IPS-20b (cell line): Measurements from ENCODE around the gene FOXJ2.

ENCODE experiments used
- H3K27ac ChIP-seq: one replicate; pipeline ENCODE4 v1.5.1; 2013; ENCODE audit warnings: low read length
- H3K27me3 ChIP-seq: 2 replicates; pipeline ENCODE4 v1.6.1; 2013; ENCODE audit warnings: mild to moderate bottlenecking, low read length, inconsistent platforms; ENCODE audit not compliant: insufficient read depth
- H3K36me3 ChIP-seq: 2 replicates; pipeline ENCODE4 v1.6.1; 2013; ENCODE audit warnings: low read depth, mild to moderate bottlenecking, inconsistent platforms, low read length, moderate library complexity; ENCODE audit not compliant: insufficient read depth
- H3K4me1 ChIP-seq: 2 replicates; pipeline ENCODE4 v1.6.1; 2013; ENCODE audit warnings: mild to moderate bottlenecking, control low read depth, inconsistent platforms, low read length, moderate library complexity; ENCODE audit not compliant: insufficient read depth
- H3K4me3 ChIP-seq: 2 replicates; pipeline ENCODE4 v1.5.1; 2013; ENCODE audit warnings: mild to moderate bottlenecking, low read length, inconsistent platforms
- H3K9ac ChIP-seq: 2 replicates; pipeline ENCODE4 v1.6.1; 2013; ENCODE audit warnings: low read depth, mild to moderate bottlenecking, inconsistent platforms, low read length, moderate library complexity
- H3K9me3 ChIP-seq: 2 replicates; pipeline ENCODE4 v1.6.1; 2013; ENCODE audit warnings: mild to moderate bottlenecking, low read depth, low read length, inconsistent platforms; ENCODE audit not compliant: insufficient read depth

FOXJ2 gene

DNA sequence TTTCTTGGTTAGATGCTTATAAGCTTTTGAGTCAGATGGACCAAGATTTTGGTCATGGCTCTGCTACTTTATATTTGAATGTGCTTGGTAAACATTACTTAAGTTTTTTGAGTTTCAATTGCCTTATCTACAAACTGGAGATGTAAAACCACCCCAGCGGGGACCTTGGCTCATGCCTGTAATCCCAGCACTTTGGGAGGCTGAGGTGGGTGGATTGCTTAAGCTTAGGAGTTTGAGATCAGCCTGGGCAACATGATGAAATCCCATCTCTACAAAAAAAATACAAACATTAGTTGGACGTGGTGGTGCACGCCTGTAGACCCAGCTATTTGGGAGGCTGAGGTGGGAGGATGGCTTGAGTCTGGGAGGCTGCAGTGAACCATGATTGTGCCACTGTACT is 60.8 kb downstream of the FOXJ2 start:
- Histone ChIP-seq H3K27ac (no peak overlapping the region), H3K4me3 (no peak overlapping the region), H3K9me3 (no peaks in the 10 kb centered on the region), H3K36me3 (peaks cover 72% of the 10 kb centered on the region), H3K4me1 (no peaks in the 10 kb centered on the region), H3K27me3 (no peaks in the 10 kb centered on the region), H3K9ac (no peak overlapping the region)

DNA sequence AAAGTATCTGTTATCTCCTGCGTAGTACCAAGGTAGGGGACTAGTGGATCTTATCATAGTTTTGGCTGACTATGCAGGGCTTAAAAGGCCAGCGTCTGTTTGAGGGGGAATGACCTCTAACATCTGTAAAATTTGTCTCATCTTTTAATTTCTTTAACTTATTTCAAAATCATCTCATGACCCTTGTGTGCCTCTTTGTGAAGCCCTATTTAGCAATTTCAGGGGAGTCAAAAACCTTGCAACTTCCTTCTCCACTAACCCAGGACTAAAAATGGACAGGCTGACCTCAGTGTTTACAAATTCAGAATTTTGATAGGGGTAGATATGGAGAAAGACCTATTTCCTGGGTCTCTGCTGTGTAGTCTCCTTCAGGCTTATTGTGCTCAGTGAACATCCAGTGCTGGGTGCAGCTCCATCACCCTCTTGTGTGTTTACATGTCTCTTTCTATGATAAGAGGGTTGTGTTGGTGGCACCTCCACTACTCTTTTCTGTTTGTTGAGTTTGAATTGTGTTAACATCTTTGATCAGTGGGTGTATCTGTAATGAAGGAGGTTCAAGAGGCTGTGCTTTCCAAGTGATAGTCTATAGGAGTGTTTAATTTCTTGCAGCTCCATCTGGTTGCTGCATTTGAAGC is 63.9 kb downstream of the FOXJ2 start:
- H3K9ac ChIP-seq = no peak overlapping the region
- no peaks in the 10 kb centered on the region for H3K27me3 ChIP-seq
- H3K36me3 ChIP-seq = peaks cover 56% of the 10 kb centered on the region
- no peaks in the 10 kb centered on the region for H3K9me3 ChIP-seq
- no peak overlapping the region for H3K4me3 ChIP-seq
- no peaks in the 10 kb centered on the region for H3K4me1 ChIP-seq
- no peak overlapping the region for H3K27ac ChIP-seq

DNA sequence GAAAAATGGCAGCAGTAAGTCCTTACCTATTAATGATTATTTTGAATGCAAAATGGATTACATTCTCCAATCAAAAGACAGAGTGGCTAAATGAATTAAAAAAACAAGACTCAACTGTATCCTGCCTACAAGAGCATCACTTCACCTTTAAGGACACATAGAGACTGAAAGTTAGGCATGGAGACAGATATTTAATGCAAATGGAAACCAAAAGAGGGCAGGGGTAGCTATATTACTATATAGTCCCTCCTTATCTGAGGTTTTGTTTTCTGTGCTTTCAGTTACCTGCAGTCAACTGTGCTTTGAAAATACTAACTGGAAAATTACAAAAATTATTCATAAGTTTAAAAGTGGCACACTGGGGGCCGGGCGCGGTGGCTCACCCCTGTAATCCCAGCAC is 66.7 kb downstream of the FOXJ2 start:
- H3K4me1 ChIP-seq = no peaks in the 10 kb centered on the region
- H3K27ac ChIP-seq = no peak overlapping the region
- no peak overlapping the region for H3K9ac ChIP-seq
- no peaks in the 10 kb centered on the region for H3K27me3 ChIP-seq
- no peak overlapping the region for H3K4me3 ChIP-seq
- peaks cover 29% of the 10 kb centered on the region for H3K36me3 ChIP-seq
- no peaks in the 10 kb centered on the region for H3K9me3 ChIP-seq
